ENCODE data around the gene NAALADL2.

NAALADL2 gene

GRCh38 chr3:175857666-175858270, 998.6 kb downstream of the NAALADL2 start:
- TF ChIP-seq CTCF (IDR thresholded peaks at IDR 0.05), result no peak
